ENCODE measurements around the gene ADAMTSL3.

DNA sequence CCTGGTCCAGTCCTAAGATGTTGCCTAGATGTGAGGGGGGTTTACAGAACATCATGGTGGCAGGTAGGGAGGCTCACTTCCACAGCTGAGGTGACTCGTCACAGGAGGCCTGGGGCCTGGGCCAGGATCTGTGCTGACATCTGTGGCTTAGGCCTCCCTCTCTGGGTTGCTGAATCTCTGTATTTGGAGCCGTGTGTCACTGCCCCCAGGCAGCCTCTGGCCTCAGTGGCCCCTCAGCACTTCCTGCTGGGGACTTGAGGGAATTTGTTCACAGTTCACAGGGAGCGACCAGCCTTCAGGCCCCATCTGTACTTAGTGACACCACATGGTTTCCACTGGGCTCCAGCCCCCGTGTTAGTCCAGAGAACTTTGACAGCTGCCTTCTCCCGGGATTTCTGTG, 41.7 kb upstream of the ADAMTSL3 start:
- TF ChIP-seq SIN3A (IDR thresholded peaks at IDR 0.05; ENCODE audit: borderline replicate concordance, insufficient read depth, low read length) (no peak), POLR2AphosphoS5 (IDR thresholded peaks at IDR 0.05; ENCODE audit: low read depth, low read length) (no peak)

All from PFSK-1 (cell line).